ENCODE data around the gene KRT20. TPM values are rescaled to one million over a fixed set of nuclear protein-coding genes. Genes with fewer than 3 reads are reported as not detected.

KRT20 gene
- total and polyA plus RNA-seq, 2 of the 13 experiments (the other 11 are each of a cell fraction or from before 2014, with no cell fraction given) = 0.13 to 0.20 TPM

GRCh38 chr17:40909351-40909750 is 24.3 kb upstream of the KRT20 start (continued):
- TF ChIP-seq MXD4 (CRISPR knock-in tag; IDR thresholded peaks at IDR 0.05) (0 out of 2 replicates have a peak, but pooled peaks have one; percentile 16), MBD4 (IDR thresholded peaks at IDR 0.05; ENCODE audit: borderline replicate concordance, low read length) (no peak), MZF1 (CRISPR knock-in tag; IDR thresholded peaks at IDR 0.05; ENCODE audit: borderline replicate concordance) (no peak), ZNF296 (CRISPR knock-in tag; conservative IDR thresholded peaks at IDR 0.05) (no peak), RORA (CRISPR knock-in tag; IDR thresholded peaks at IDR 0.05) (0 out of 2 replicates have a peak, but pooled peaks have one; percentile 21), DNMT3B (CRISPR knock-in tag; conservative IDR thresholded peaks at IDR 0.05) (0 out of 2 replicates have a peak, but pooled peaks have one; percentile 57), ZNF570 (CRISPR knock-in tag; IDR thresholded peaks at IDR 0.05; ENCODE audit: borderline replicate concordance) (no peak), NCOR1 (IDR thresholded peaks at IDR 0.05; ENCODE audit: borderline replicate concordance, low read length) (0 out of 2 replicates have a peak, but pooled peaks have one; percentile 28), ZBTB20 (CRISPR knock-in tag; IDR thresholded peaks at IDR 0.05; ENCODE audit: borderline replicate concordance, low read depth) (no peak), SSRP1 (CRISPR knock-in tag; IDR thresholded peaks at IDR 0.05) (no peak), BCL3 (CRISPR knock-in tag; IDR thresholded peaks at IDR 0.05) (no peak), ZNF773 (CRISPR knock-in tag; IDR thresholded peaks at IDR 0.05; ENCODE audit: borderline replicate concordance) (no peak), ZNF558 (CRISPR knock-in tag; IDR thresholded peaks at IDR 0.05; ENCODE audit: borderline replicate concordance) (no peak), ZNF235 (CRISPR knock-in tag; IDR thresholded peaks at IDR 0.05; ENCODE audit: borderline replicate concordance) (no peak), PRDM10 (CRISPR knock-in tag; IDR thresholded peaks at IDR 0.05; ENCODE audit: low read depth) (no peak), KDM5B (CRISPR knock-in tag; IDR thresholded peaks at IDR 0.05; ENCODE audit: borderline replicate concordance) (no peak), KAT8 (CRISPR knock-in tag; IDR thresholded peaks at IDR 0.05) (0 out of 2 replicates have a peak, but pooled peaks have one; percentile 23), MAFK (conservative IDR thresholded peaks at IDR 0.05 in 1 of 2, IDR thresholded peaks at IDR 0.05 in 1 of 2; ENCODE audit: low read length in 2 of 2) (no peak), ZNF143 (CRISPR knock-in tag; IDR thresholded peaks at IDR 0.05) (no peak), ADNP (CRISPR knock-in tag; IDR thresholded peaks at IDR 0.05) (no peak), RARA (CRISPR knock-in tag; IDR thresholded peaks at IDR 0.05) (0 out of 2 replicates have a peak, but pooled peaks have one; percentile 9)
- TF ChIP-seq, protein P1, sequence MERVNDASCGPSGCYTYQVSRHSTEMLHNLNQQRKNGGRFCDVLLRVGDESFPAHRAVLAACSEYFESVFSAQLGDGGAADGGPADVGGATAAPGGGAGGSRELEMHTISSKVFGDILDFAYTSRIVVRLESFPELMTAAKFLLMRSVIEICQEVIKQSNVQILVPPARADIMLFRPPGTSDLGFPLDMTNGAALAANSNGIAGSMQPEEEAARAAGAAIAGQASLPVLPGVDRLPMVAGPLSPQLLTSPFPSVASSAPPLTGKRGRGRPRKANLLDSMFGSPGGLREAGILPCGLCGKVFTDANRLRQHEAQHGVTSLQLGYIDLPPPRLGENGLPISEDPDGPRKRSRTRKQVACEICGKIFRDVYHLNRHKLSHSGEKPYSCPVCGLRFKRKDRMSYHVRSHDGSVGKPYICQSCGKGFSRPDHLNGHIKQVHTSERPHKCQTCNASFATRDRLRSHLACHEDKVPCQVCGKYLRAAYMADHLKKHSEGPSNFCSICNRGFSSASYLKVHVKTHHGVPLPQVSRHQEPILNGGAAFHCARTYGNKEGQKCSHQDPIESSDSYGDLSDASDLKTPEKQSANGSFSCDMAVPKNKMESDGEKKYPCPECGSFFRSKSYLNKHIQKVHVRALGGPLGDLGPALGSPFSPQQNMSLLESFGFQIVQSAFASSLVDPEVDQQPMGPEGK (CRISPR knock-in tag; IDR thresholded peaks at IDR 0.05) = no peak
- TF ChIP-seq, protein P2, sequence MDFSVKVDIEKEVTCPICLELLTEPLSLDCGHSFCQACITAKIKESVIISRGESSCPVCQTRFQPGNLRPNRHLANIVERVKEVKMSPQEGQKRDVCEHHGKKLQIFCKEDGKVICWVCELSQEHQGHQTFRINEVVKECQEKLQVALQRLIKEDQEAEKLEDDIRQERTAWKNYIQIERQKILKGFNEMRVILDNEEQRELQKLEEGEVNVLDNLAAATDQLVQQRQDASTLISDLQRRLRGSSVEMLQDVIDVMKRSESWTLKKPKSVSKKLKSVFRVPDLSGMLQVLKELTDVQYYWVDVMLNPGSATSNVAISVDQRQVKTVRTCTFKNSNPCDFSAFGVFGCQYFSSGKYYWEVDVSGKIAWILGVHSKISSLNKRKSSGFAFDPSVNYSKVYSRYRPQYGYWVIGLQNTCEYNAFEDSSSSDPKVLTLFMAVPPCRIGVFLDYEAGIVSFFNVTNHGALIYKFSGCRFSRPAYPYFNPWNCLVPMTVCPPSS (IDR thresholded peaks at IDR 0.05) = no peak

Measured in HepG2 (cell line).